ENCODE measurements around the gene TMEM231. TPM values are rescaled to one million over a fixed set of nuclear protein-coding genes. Genes with fewer than 3 reads are reported as not detected.
A peak's percentile ranks its signal among the peaks of the same experiment; 100 is the strongest.

TMEM231 gene
- total RNA-seq, 4 donors from 2014 or later, result 0.76 to 2.3 (median 1.7) TPM

- in situ Hi-C loops (cut with MboI; ENCODE audit: low sequenced_read_pairs in 4 of 4), result loop anchor here in 1 of 4 donors (10.0 kb wide), 1 partner anchor 57 kb away; the partner anchor contains the start of gene ADAT1
- H3K4me3 ChIP-seq, result no peak overlapping the region
- H3K9me3 ChIP-seq, result no peaks in the 10 kb centered on the region
- no peak for DNase-seq
- ATAC-seq, result no peak
- H3K27ac ChIP-seq, result peak overlapping the region in 2 of 4 donors; percentile 14 to 81
- TF ChIP-seq, protein P1, sequence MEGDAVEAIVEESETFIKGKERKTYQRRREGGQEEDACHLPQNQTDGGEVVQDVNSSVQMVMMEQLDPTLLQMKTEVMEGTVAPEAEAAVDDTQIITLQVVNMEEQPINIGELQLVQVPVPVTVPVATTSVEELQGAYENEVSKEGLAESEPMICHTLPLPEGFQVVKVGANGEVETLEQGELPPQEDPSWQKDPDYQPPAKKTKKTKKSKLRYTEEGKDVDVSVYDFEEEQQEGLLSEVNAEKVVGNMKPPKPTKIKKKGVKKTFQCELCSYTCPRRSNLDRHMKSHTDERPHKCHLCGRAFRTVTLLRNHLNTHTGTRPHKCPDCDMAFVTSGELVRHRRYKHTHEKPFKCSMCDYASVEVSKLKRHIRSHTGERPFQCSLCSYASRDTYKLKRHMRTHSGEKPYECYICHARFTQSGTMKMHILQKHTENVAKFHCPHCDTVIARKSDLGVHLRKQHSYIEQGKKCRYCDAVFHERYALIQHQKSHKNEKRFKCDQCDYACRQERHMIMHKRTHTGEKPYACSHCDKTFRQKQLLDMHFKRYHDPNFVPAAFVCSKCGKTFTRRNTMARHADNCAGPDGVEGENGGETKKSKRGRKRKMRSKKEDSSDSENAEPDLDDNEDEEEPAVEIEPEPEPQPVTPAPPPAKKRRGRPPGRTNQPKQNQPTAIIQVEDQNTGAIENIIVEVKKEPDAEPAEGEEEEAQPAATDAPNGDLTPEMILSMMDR (IDR thresholded peaks at IDR 0.05 in 4 of 5, conservative IDR thresholded peaks at IDR 0.05 in 1 of 5), result no peak
- no peak for TF ChIP-seq POLR2A (IDR thresholded peaks at IDR 0.05)
- intact Hi-C loops (cut with DNase I; ENCODE audit: low total_unique reads), result loop anchor here (2.0 to 5.0 kb wide), 3 partner anchors 51 to 106 kb away; partner anchors contain the start of genes ADAT1 and TMEM170A
- H3K36me3 ChIP-seq, result peaks cover 0 to 40% of the 10 kb centered on the region in 2 donors
- H3K27me3 ChIP-seq, result no peaks in the 10 kb centered on the region
- H3K4me1 ChIP-seq, result peaks cover 34 to 55% of the 10 kb centered on the region in 2 donors
These were observed 11.9 kb upstream of the TMEM231 start for GRCh38 chr16:75567911-75568310.

GRCh38 chr16:75566758-75567255 lies 10.8 kb upstream of the TMEM231 start:
- Histone ChIP-seq H3K4me1 (peaks cover 34 to 54% of the 10 kb centered on the region in 2 donors), H3K27me3 (no peaks in the 10 kb centered on the region), H3K27ac (peak overlapping the region; percentile 81 to 92 (median 86)), H3K36me3 (peaks cover 0 to 31% of the 10 kb centered on the region in 2 donors), H3K9me3 (no peaks in the 10 kb centered on the region), H3K4me3 (peak overlapping the region; percentile 89 to 98 (median 96))
- TF ChIP-seq, protein P1 (IDR thresholded peaks at IDR 0.05 in 4 of 5, conservative IDR thresholded peaks at IDR 0.05 in 1 of 5), result no peak
- TF ChIP-seq POLR2A (IDR thresholded peaks at IDR 0.05), result no peak
- intact Hi-C loops (cut with DNase I; ENCODE audit: low total_unique reads), result loop anchor here (1.0 to 5.0 kb wide), 4 partner anchors 50 to 105 kb away; partner anchors contain the start of genes ADAT1, KARS1, TERF2IP and TMEM170A
- in situ Hi-C loops (cut with MboI; ENCODE audit: low sequenced_read_pairs in 4 of 4), result loop anchor here in 1 of 4 donors (10.0 kb wide), 1 partner anchor 58 kb away; the partner anchor contains the start of gene ADAT1
- DNase-seq (no peak), ATAC-seq (no peak)

GRCh38 chr16:75566040-75566757 lies 10.1 kb upstream of the TMEM231 start, which contains the start of gene GABARAPL2:
Gene GABARAPL2, plus strand, starts transcription at chr16:75566379. Its CDS starts 108 bp downstream, at chr16:75566487.
- TF ChIP-seq, protein P1 (IDR thresholded peaks at IDR 0.05 in 4 of 5, conservative IDR thresholded peaks at IDR 0.05 in 1 of 5), result no peak
- TF ChIP-seq POLR2A (IDR thresholded peaks at IDR 0.05), result peak; percentile 90 to 91
- Histone ChIP-seq H3K4me3 (peak within 1 kb of the TSS; percentile 89 to 98 (median 96)), H3K4me1 (peaks cover 34 to 53% of the 10 kb centered on the region in 2 donors), H3K27me3 (no peaks in the 10 kb centered on the region), H3K27ac (peak within 1 kb of the TSS; percentile 81 to 92 (median 86)), H3K36me3 (peaks cover 0 to 29% of the 10 kb centered on the region in 2 donors), H3K9me3 (no peaks in the 10 kb centered on the region)
- peak; percentile 51 to 65 for DNase-seq
- in situ Hi-C loops (cut with MboI; ENCODE audit: low sequenced_read_pairs in 4 of 4), result loop anchor here in 1 of 4 donors (10.0 kb wide), 1 partner anchor 59 kb away; the partner anchor contains the start of gene ADAT1
- intact Hi-C loops (cut with DNase I; ENCODE audit: low total_unique reads), result loop anchor here (1.0 to 5.0 kb wide), 4 partner anchors 49 to 104 kb away; partner anchors contain the start of genes ADAT1, KARS1, TERF2IP and TMEM170A
- ATAC-seq, result peak; percentile 91 to 95

GRCh38 chr16:75565640-75566039 lies 9.6 kb upstream of the TMEM231 start:
- DNase-seq (no peak), ATAC-seq (peak in 1 of 2 donors; percentile 21)
- no peaks in the 10 kb centered on the region for H3K27me3 ChIP-seq
- H3K4me3 ChIP-seq, result peak overlapping the region; percentile 89 to 98 (median 96)
- in situ Hi-C loops (cut with MboI; ENCODE audit: low sequenced_read_pairs in 4 of 4), result loop anchor here in 1 of 4 donors (10.0 kb wide), 1 partner anchor 59 kb away; the partner anchor contains the start of gene ADAT1
- H3K36me3 ChIP-seq, result peaks cover 0 to 26% of the 10 kb centered on the region in 2 donors
- H3K4me1 ChIP-seq, result peaks cover 32 to 48% of the 10 kb centered on the region in 2 donors
- peak overlapping the region; percentile 81 to 92 (median 86) for H3K27ac ChIP-seq
- TF ChIP-seq, protein P1 (IDR thresholded peaks at IDR 0.05 in 4 of 5, conservative IDR thresholded peaks at IDR 0.05 in 1 of 5), result no peak
- TF ChIP-seq POLR2A (IDR thresholded peaks at IDR 0.05), result no peak
- no peaks in the 10 kb centered on the region for H3K9me3 ChIP-seq
- intact Hi-C loops (cut with DNase I; ENCODE audit: low total_unique reads), result loop anchor here (1.0 to 5.0 kb wide), 4 partner anchors 49 to 103 kb away; partner anchors contain the start of genes ADAT1, KARS1, TERF2IP and TMEM170A
